Fibroblast of villous mesenchyme (primary cell): ENCODE results near the gene PCBP3. TPM values are rescaled to one million over a fixed set of nuclear protein-coding genes. Genes with fewer than 3 reads are reported as not detected.
"Not testable (repeated sequence)": the region's sequence is repeated elsewhere in the genome, so short reads cannot be mapped to it uniquely, and the experiment has no call there.

ENCODE experiments used
- DNase-seq: peaks from one replicate; pipeline ENCODE4 v3.0.0-alpha.2; 2010; ENCODE audit warnings: low read depth
- H3K4me3 ChIP-seq: 2 replicates; pipeline ENCODE4 v1.5.1; 2011; ENCODE audit warnings: low read depth, mild to moderate bottlenecking, low read length
- total RNA-seq: library from RNA; depleted of rRNA; stranded (reverse); fragments of >200 nt; gene quantifications from 2 replicates; pipeline ENCODE4 v1.2.3, GENCODE V29; 2012
- TF ChIP-seq, protein P1 (sequence below): IDR thresholded peaks from 2 replicates; pipeline ENCODE4 v1.5.1; 2012; ENCODE audit warnings: low read depth, mild to moderate bottlenecking, low read length; ENCODE audit not compliant: insufficient read depth

PCBP3 gene
- total RNA-seq, 1 donor: 1.3 TPM

DNA sequence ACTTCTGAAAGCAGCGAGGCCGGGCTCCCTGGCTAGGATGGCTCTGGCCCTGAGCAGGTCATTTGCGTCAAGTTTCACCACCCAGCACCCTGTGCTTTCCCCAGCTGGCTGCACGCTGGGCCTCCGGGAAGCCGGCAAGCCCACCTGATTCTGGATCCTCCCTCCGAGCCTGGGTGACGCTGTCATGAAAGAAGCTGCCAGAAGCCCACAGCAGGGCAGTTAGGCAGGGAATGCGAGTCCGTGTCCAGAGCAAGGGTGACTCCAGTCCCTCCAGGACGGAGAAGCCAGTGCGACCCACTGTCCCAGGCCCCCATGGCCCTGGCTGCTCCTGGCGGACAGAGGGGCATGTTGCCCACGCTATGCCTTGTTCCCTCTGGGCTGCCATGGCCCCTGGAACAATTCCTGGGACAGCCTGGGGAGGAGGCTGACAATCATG lies 44.4 kb upstream of the PCBP3 start:
- no peak overlapping the region for H3K4me3 ChIP-seq
- TF ChIP-seq, protein P1, sequence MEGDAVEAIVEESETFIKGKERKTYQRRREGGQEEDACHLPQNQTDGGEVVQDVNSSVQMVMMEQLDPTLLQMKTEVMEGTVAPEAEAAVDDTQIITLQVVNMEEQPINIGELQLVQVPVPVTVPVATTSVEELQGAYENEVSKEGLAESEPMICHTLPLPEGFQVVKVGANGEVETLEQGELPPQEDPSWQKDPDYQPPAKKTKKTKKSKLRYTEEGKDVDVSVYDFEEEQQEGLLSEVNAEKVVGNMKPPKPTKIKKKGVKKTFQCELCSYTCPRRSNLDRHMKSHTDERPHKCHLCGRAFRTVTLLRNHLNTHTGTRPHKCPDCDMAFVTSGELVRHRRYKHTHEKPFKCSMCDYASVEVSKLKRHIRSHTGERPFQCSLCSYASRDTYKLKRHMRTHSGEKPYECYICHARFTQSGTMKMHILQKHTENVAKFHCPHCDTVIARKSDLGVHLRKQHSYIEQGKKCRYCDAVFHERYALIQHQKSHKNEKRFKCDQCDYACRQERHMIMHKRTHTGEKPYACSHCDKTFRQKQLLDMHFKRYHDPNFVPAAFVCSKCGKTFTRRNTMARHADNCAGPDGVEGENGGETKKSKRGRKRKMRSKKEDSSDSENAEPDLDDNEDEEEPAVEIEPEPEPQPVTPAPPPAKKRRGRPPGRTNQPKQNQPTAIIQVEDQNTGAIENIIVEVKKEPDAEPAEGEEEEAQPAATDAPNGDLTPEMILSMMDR: no peak
- no peak for DNase-seq

DNA sequence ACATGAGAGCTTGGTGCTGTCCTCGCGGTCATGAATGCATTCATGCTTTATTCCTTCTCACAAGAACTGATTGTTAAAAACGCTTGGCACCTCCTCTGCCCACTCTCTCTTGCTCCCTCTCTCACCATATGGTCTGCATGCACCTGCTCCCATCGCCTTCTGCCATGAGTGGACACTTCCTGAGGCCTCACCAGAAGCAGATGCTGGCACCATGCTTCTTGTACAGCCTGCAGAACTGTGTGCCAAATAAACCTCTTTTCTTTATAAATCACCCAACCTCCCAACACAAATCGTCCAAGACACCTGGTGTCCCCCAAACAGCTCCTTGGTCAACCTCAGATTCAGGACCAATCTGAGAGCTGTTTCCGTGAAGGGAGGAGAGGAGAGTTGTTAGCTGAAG lies 43.3 kb upstream of the PCBP3 start:
- DNase-seq: no peak
- TF ChIP-seq, protein P1: no peak
- no peak overlapping the region for H3K4me3 ChIP-seq

DNA sequence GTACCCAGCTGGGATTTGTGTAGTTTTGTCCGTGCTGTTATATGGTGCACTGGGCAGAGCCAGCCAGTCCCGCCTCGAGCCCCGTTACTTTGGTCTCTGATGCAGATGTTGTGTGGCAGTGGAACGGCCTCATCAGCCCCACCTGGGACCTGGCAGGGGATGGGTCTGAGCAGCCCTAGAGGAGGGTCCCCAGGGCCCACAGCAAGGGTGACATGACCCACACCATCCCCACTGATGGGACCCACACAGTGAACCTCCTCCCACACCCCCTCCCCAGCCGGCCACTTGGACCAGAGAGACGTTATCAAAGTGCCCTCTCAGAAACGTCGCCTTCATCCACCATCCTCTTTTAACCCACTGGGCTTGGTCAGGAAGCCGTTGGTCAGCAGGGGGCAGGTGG lies 42.0 kb upstream of the PCBP3 start:
- DNase-seq: no peak
- no peak overlapping the region for H3K4me3 ChIP-seq
- TF ChIP-seq, protein P1: no peak

DNA sequence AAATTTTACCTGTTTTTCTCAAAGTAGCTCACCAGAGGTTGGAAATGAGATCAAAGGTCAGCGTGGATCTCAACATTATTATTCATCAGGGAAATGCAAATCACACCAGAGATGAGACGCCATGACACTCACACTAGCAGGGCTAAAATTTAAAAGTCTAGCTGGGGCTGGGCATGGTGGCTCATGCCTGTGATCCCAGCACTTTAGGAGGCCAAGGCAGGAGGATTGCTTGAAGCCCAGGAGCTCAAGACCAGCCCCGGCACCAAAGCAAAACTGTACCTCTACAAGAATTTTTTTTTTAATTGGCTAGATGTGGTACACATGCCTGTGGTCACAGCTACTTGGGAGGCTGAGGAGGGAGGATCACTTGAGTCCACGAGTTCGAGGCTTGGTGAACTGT lies 41.4 kb upstream of the PCBP3 start:
- TF ChIP-seq, protein P1: no peak
- no peak for DNase-seq
- no peak overlapping the region for H3K4me3 ChIP-seq

DNA sequence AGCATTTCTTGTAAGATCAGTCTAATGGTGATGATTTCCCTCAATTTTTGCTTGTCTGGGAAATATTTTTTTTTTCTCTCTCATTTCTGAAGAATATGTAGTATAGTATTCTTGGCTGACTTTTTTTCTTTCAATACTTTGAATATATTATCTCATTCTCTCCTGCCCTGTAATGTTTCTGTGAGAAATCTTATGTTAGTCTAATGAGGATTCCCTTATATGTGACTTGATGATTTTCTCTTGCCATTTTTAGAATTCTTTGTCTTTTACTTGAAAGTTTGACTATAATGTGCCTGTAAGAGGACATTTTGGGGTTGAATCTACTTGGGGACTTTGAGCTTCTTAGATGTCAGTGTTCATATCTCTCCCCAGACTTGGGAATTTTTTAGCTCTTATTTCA lies 40.0 kb upstream of the PCBP3 start:
- no peak for DNase-seq
- no peak overlapping the region for H3K4me3 ChIP-seq
- TF ChIP-seq, protein P1: no peak

DNA sequence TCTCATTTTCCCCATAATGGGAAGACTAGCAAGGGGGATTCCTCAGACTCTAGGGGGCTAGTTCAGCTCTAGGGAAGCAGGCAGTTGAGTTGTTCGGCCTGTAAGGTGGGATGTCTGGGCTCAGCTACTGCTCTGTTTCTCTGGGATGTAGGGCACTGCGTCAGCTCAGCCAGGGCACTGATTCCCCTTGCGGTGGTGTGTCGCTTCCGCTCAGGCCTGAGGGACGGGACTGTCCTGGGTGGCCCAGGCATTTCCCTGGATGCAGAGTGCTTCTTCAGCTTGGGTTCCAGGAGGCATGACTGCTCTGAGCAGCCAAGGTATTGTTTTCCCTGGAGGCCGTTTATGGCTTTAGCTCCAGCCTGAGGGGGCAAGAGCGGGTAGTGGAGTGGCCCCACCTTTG lies 38.8 kb upstream of the PCBP3 start:
- H3K4me3 ChIP-seq, DNase-seq: not testable (repeated sequence)

DNA sequence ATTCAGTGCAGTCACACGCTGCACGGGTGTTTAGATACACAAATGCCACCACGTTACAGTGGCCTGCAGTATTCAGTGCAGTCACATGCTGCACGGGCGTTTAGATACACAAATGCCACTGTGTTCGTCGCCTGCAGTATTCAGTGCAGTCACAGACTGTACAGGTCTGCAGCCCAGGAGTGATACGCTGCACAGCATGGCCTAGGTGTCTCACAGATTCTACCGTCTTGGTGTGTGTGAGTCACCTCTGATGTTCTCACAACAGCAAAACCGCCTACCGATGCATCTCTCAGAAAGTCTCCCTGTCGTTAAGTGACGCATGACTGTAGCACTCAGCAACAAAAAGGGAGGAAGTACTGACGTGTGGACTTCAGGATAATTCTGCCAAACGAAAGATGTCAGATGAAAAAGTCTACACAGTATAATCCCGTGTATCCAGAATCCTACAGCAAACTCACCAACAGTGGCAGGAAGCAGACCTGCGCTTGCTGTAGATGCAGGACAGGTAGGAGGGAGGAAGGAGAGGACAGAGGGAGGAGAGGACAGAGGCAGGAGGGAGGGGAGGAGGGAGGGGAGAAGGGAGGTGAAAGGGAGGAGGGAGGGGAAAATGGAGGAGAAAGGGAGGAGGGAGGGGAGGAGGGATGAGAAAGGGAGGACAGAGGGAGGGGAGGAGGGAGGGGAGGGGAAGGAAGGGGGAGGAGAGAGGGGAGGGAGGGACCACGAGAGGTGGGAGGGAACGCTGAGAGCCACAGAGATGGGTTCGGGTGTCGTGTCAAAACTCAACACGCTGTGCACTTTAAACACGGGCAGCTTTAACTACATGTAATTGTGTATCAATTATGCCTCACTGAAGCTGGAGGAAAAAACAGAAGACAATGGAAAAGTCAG lies 36.3 kb upstream of the PCBP3 start:
- TF ChIP-seq, protein P1: no peak
- no peak overlapping the region for H3K4me3 ChIP-seq
- DNase-seq: peak; percentile 26
